SKM-1 treated with dmso at 0.1 percent for 144 hours (cell line): ENCODE data around the gene KBTBD12.
A peak's percentile ranks its signal among the peaks of the same experiment; 100 is the strongest.
"Not testable (repeated sequence)": the region's sequence is repeated elsewhere in the genome, so short reads cannot be mapped to it uniquely, and the experiment has no call there.

ENCODE experiments used
- DNase-seq: peaks from one replicate; lab custom pipeline; 2025; ENCODE audit not compliant: unreplicated experiment; lab: John Stamatoyannopoulos, UW

KBTBD12 gene

DNA sequence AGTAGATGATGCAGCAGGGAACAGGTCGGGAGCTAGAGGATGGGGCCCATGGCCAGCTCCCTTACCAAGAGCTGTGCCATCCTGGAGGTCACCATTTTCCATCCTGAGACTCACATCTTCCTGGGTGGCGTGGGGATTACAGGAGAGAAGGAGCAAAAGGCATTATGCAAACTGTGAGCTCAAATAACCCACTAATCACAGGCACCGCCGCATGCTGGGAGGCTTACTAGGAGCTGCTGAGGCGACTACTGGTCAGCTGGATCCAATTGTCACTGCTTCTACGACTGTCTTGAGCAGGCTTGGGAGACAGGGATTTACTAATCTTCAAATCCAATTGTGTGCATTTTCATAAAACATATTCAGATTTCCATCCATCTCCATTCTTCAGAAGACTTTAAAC, 12.5 kb upstream of the KBTBD12 start:
- DNase-seq = no peak

DNA sequence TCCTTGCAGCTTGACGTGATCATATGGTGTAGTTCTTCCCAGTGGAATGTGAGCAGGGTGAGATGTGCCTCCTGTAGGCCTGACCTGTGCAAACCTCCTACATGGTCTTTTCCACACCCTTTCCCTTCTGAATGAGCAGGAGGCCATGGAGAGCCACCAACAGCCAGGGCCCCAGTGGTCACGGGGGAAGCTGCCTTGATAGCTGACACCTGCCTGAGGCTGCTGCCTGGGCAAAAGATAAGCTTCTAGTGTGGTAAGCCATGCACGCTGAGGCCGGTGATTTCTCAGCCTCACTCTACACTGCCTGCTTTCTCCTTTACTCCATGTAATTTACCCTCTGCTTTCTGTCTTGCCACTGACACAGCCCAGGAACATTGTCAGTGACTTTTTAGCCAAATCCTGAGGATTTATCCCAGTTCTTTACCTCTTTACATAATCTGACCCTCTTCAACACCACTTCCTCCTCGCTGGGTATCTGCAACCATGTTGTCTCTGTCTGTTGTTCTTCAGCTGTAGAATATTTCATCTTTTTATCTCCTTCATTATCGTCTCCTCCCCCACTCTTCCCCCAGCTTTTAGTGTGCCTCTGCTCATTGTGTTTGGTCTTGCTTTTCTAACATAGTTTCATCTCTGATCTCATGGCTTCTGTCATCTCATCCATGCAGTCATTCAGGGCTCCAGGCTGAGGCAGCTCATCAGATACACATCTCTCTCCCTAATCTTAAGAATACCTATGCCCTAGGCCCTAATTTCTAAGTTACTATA, 11.2 kb upstream of the KBTBD12 start:
- DNase-seq = no peak

DNA sequence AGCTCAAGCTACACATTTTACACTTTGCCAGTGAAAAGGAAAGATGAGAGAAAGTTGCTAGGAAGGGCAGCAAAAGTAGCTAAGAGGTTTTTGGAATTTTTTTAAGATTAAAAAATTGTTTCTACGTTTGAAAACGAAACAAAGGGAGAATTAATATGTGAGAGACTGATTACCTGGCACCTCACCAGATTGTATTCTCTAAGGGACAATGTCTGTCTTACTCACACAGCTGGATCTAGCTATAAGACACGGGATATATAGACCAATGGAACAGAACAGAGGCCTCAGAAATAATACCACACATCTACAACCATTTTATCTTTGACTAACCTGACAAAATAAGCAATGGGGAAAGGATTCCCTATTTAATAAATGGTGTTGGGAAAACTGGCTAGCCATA, 9.5 kb upstream of the KBTBD12 start:
- no peak for DNase-seq

DNA sequence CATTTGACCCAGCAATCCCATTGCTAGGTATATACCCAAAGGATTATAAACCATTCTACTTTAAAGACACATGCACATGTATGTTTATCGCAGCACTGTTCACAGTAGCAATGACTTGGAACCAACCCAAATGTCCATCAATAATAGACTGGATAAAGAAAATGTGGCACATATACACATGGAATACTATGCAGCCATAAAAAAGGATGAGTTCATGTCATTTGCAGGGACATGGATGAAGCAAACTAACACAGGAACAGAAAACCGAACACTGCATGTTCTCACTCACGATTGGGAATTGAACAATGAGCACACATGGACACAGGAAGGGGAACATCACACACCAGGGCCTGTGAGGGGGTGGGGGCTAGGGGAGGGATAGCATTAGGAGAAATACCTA, 8.4 kb upstream of the KBTBD12 start:
- not testable (repeated sequence) for DNase-seq

DNA sequence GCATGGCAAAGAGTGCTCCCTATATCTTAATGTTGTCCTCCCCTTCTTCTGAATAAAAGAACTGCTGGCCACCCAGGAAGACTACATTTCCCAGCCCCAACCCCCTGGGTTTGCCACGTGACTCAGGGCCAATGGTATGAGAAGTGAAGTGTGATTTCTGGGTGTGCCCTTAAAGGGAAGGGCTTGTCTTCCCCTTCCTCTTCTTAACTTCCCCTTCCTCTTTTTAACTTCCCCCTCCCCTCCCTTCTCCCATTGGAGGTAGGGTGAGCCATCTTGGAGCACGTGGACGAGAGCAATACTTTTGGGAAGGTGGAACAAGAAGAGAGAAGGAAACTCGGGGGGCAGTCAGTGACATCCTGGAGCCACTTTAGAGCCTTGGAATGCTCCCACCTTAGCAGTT, 6.8 kb upstream of the KBTBD12 start:
- peak; percentile 75 for DNase-seq

DNA sequence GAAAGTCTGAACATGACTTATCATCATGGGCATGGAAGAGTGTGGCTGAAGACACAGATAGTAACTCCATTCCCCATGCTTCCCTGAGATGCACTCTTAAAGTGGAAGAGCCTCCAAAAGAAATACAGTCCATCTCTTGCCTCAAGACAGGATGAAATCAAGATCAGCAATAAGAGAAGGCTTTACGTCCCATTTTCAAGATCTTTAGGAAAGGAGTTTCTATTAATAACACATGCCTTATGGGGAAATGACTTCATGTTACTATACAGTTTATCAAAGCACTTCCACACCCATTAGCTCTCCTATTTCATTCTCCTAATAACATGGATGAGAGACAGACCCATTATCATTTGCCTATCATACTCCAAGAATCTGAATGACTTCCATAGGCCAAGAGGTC, 6.1 kb upstream of the KBTBD12 start:
- no peak for DNase-seq

DNA sequence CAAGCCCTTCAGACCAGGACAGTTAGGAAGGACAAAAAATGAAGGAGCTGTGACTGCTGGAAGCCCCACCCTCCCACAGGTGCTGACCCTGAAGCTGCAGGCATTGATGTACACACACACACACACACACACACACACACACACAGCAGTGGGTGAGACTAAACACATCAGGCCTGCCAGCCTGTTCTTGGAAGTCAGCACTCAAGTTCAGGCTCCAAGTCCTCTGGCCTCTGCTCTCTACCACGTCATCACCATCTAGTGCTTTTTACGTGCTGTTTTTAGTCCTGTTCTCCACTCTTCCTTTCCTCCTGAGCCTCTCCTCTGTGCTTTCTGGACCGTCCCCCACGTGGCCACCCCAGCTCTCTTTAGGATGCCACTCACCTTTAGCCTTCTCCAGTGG, 5.4 kb upstream of the KBTBD12 start:
- no peak for DNase-seq

DNA sequence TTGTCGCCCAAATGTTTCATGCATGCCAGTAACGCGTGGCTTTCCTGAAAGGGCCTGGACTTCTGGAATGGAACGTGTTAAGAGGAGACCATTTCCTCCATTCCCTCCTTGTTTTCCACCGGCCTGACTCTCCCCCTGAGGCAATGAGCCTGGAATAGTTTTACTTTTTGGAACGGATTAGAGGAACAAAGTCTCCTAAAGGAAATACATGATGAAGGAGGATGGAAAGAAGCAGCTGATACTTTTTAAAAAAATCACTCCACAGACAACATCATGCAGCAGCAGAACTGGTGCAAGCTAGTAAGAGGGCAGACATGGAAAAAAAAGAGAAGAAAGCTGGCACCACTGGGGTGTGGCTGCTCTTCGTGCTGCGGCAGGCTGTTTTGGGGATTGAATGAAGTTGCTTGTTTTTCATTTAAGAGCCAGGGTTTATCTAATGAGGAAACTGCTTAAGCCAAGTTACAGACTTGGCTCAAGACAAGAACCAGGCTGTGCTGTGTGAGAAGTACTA, 3.6 kb upstream of the KBTBD12 start:
- DNase-seq = no peak

DNA sequence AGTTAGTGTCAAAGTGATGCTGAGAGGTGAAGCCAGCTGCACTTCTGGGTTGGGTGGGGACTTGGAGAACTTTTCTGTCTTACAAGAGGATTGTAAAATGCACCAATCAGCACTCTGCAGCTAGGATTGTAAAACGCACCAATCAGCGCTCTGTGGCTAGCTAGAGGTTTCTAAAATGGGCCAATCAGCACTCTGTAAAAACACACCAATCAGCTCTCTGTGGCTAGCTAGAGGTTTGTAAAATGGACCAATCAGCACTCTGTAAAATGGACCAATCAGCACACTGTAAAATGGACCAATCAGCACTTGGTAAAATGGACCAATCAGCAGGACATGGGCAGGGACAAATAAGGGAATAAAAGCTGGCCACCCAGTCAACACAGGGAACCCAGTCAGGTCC, 1.2 kb upstream of the KBTBD12 start:
- not testable (repeated sequence) for DNase-seq

DNA sequence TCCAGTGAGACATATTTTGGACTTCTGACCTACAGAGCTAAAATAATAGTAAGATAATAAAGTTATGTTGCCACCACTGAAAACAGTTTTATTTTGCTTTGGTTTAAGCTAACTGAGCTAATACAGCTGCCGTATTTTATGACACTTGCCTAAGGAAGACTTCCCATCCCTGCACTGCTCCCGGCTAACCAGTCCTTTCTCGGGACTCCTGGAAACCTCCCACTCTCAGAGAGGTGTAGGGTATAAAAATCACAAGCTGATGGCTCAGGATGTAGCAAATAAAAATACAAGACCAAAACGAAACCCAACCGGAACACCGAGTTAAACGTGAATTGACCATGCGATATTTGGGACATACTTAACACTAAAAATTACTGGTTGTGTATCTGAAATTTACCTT, 448 bp upstream of the KBTBD12 start:
- DNase-seq = no peak

DNA sequence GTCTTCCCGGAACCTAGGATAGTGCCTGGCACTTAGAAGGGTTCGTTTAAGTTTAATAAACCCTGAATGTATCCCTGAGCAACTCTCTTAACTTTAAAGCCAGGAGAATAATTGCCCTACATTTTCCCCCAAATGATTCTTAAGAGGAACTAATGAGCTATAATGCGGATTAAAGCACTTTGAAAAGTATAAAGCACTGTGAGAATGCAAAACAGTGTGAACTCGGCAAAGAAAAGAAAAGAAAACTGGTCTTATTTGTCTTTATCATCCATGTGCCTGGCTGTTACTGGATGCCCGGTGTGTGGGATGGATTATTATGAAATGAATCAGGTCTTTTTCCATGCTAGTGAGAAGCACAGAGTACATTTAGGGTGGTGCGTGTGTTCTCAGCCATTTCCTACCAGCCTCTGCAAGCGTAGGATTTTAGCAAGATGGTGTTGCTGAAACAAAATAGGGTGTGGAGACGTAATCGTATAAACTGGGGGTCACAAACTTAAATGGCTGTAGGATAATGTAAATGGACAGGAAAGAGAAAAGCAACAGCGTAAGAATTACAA, 983 bp downstream of the KBTBD12 start:
- no peak for DNase-seq

DNA sequence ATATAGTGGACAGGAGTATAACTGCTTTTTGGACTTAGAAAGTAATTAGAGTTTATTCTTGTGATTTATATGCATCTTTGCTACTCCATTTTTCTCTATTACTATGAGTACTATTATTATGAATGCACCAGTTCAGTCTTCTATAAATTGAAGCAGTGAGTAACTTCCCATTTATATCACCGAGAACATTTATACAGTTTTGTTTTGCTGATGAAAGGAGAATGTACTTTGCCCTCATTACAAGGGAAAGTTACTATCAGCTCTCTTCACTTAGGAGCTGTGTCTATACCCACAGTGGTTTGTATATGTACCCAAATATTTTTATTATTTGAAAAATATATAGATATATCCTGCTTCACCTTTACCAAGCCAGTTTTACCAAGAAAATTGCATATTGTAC, 5.7 kb downstream of the KBTBD12 start:
- no peak for DNase-seq

DNA sequence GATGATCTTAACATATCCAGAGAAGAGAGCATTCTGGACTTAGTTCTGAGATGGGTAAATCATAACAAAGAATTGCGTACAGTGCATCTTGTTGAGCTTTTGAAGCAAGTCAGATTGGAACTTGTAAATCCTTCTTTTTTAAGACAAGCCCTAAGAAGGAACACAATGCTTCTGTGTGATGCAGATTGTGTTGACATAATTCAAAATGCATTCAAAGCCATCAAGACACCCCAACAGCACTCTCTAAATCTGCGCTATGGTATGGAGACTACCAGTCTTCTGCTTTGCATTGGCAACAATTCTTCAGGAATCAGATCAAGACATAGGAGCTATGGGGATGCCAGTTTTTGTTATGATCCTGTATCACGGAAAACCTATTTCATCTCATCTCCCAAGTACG, 8.6 kb downstream of the KBTBD12 start:
- DNase-seq = no peak

DNA sequence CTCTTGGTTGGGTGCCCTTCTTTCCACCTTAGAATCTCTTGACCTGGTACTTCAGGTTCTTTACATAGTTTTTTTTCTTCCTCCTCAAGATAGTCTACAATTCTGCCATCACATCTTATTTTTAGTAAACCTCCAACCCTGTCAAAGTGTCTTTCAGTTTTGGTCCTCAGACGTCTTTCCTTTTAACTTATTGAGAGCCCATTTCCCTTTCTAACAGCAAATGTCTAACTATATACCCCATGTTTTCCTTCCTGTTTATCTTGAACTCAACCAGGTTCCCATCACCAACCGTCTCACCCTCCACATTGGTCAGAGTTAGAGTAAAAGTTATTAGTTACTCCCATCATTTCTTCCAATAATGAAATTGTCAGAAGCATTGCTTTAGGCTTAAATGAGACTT, 10.4 kb downstream of the KBTBD12 start:
- DNase-seq = no peak

DNA sequence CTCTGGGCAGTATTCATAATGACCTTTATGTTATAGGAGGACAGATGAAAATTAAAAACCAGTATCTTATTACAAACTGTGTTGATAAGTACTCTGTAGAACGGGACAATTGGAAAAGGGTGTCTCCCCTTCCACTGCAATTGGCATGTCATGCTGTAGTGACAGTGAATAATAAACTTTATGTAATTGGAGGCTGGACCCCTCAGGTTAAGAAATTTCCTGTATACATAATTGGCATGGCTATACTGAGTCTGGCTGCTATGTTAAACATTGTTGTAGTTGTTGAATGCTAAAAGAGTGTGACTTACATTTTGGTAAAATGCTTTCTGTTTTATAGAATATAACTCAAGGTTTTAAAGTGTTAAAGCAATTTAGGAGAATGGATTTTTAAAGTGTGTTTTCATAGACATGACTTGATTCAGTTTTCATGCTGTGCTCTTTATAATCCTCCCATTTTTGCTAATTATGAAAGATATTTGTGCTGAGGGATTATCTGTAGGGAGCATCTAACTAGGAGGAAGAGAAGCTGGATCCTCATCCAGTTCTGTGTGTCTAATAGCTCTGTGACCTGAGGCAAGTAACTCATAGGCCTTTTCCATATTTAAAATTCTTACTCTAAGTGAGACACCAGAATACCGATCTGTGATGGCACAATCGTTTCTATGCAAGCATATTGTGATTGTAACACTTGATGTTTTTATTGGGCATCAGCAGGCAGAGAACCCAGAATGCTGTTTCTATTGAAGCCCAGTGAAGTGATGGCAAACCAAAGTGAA, 13.0 kb downstream of the KBTBD12 start:
- DNase-seq = no peak

DNA sequence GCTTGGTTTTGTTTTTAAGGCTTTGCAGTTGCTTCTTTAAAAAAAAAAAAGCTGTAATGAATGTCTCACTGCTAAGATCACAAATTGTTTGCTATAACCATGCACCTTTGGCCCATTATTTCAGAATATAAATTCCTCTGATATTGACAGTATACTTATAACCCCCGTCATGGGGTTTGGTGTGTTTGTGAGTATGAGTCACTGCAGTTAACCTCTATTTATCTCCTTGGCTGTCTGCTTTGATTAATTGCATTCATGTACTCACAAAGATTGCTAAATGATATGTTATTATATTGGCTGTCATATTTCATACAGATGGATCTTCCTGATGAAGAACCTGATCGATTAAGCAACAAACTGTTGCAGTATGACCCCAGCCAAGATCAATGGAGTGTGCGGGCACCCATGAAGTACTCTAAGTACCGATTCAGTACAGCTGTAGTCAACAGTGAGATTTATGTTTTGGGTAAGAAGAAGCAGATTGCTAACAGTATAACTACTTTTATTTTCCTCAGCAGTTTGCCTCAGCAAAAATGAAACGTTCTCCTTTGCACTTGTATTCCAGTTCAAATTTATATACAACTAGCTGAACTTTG, 14.9 kb downstream of the KBTBD12 start:
- DNase-seq = no peak

DNA sequence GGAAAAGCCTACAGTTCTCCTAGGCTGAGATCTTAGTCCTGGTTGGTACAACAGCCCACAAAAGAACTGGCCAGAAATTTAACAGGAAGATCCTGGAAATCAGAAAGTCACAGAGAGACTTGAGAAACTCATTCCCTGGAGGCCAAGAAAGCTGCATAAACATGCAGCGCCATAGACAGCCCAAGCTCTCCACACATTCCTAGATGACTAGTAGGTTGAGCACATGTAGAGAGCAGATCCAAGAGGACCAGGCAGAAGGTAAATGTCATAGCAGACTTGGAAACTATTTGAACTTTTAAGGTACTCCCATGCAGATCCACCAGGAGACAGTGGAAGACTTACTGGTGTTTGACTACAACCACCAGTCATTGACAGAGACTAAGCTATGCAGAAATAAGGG, 18.4 kb downstream of the KBTBD12 start:
- no peak for DNase-seq

DNA sequence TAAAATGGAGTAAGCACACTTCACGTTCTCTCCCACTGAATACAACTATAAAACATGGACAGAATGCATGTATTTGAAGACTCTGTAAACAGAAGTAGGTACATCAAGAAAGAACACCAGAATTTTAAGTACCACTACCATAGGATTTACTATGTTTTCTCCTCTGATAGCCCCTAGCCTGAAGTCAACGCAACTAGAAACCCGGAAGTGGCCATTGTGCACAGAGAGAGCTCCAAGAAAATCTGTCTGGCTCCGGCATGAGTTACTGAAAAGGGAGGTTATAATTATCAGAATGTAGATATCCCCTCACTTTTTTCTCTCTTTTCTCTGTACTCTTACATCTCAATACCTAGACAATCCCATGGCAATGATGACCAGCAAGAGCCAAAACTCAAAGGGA, 23.8 kb downstream of the KBTBD12 start:
- DNase-seq = no peak

DNA sequence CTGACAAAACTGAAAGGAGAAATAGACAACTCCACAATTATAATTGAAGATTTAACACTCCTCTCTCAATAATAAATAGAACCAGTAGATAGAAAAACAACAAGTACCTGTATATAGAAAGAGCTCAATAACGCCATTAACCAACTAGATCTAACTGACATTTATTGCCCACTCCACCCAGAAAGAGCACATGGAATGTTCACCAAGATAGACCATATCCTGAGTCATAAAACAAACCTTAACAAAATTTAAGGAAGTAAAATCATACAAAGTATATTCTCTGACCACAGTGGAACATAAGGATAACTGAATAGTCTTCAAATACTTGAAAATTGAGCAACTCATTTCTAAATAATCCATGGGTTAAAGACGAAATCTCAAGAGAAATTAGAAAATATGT, 25.1 kb downstream of the KBTBD12 start:
- DNase-seq = no peak

DNA sequence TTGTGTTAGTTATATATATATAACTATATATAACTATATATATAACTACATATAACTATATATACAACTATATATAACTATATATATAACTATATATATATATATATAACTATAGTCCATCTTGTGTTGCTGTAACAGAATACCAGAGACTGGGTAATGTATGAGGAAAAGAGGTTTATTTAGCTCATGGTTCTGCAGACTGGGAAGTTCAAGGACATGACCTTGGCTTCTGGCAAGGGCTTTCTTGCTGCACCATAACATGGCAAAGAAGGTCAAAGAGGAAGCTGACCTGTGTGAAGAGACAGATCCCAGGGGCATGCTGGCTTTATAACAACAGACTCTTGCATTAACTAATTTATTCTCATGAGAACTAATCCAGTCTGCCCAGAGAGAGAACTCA, 27.6 kb downstream of the KBTBD12 start:
- no peak for DNase-seq

DNA sequence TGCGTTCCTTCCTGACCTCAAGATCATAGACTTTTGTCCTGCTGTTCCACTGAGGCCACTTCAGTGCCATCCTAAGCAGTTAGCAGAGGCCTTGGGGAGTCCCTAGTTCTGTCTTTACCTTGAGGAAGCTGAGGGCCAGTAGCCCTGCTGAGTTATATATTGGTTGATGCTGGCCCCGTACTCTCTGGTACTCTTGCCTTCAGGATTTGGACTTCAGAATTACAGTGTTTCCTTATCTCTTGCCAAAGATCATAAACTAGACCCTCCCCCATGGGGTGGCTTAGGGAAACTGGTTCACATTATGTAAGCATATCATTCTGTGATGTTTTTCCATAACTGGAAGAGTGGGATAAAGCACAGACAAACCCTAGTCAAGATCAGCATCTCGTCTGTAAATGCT, 33.2 kb downstream of the KBTBD12 start:
- no peak for DNase-seq
